Measurements from ENCODE around the gene NPY. TPM values are rescaled to one million over a fixed set of nuclear protein-coding genes. Genes with fewer than 3 reads are reported as not detected.

The NPY gene
- total and polyA plus RNA-seq, 8 donors = 0.37 to 58.7 (median 1.3) TPM; not detected in 1

- no peak for ATAC-seq
These were observed 50.0 kb downstream of the NPY start for GRCh38 chr7:24334012-24334411.

GRCh38 chr7:24334627-24335026 is 50.6 kb downstream of the NPY start:
- no peak for FAIRE-seq
- no peaks in the 10 kb centered on the region for H3K4me1 ChIP-seq
- TF ChIP-seq CTCF (IDR thresholded peaks at IDR 0.05) = no peak
- WGBS, 2 donors = 67 to 81% methylated on average over 3 of the region's 3 CpGs
- H3K4me3 ChIP-seq = no peak overlapping the region
- H3K9me3 ChIP-seq = no peaks in the 10 kb centered on the region
- no peak overlapping the region for H3K27ac ChIP-seq
- no peak for DNase-seq
- no peaks in the 10 kb centered on the region for H3K27me3 ChIP-seq
- H3K36me3 ChIP-seq = no peaks in the 10 kb centered on the region
- no peak for ATAC-seq
- intact Hi-C loops (cut with DNase I) = no loop called here

More at GRCh38 chr7:24334012-24334411, 50.0 kb downstream of the NPY start:
- Histone ChIP-seq H3K4me3 (no peak overlapping the region), H3K27me3 (no peaks in the 10 kb centered on the region), H3K4me1 (no peaks in the 10 kb centered on the region), H3K9me3 (no peaks in the 10 kb centered on the region), H3K27ac (no peak overlapping the region), H3K36me3 (no peaks in the 10 kb centered on the region)
- intact Hi-C loops (cut with DNase I) = no loop called here
- no peak for DNase-seq
- FAIRE-seq = no peak
- 34 to 45% methylated on average over 2 of the region's 2 CpGs for WGBS, 2 donors
- TF ChIP-seq CTCF (IDR thresholded peaks at IDR 0.05) = no peak

- no peaks in the 10 kb centered on the region for H3K36me3 ChIP-seq
- H3K4me1 ChIP-seq = no peaks in the 10 kb centered on the region
- H3K9me3 ChIP-seq = no peaks in the 10 kb centered on the region
- H3K27me3 ChIP-seq = no peaks in the 10 kb centered on the region
- intact Hi-C loops (cut with DNase I) = no loop called here
- no peak overlapping the region for H3K4me3 ChIP-seq
- ATAC-seq (no peak), DNase-seq (no peak), FAIRE-seq (no peak)
- no peak overlapping the region for H3K27ac ChIP-seq
- WGBS, 2 donors = 36 to 42% methylated on average over 8 of the region's 8 CpGs
- TF ChIP-seq CTCF (IDR thresholded peaks at IDR 0.05) = no peak
These were observed 52.5 kb downstream of the NPY start for GRCh38 chr7:24336461-24336860.

GRCh38 chr7:24337180-24337579 is 53.2 kb downstream of the NPY start:
- Histone ChIP-seq H3K4me1 (no peaks in the 10 kb centered on the region), H3K9me3 (no peaks in the 10 kb centered on the region), H3K27ac (no peak overlapping the region), H3K4me3 (no peak overlapping the region), H3K36me3 (no peaks in the 10 kb centered on the region), H3K27me3 (no peaks in the 10 kb centered on the region)
- no peak for TF ChIP-seq CTCF (IDR thresholded peaks at IDR 0.05)
- intact Hi-C loops (cut with DNase I) = no loop called here
- FAIRE-seq (no peak), ATAC-seq (no peak), DNase-seq (no peak)
- 35% methylated on average over 6 of the region's 6 CpGs for WGBS, 2 donors

- no peak for TF ChIP-seq CTCF (IDR thresholded peaks at IDR 0.05)
- Histone ChIP-seq H3K4me3 (no peak overlapping the region), H3K36me3 (no peaks in the 10 kb centered on the region), H3K9me3 (no peaks in the 10 kb centered on the region), H3K27me3 (no peaks in the 10 kb centered on the region), H3K4me1 (no peaks in the 10 kb centered on the region), H3K27ac (no peak overlapping the region)
- no peak for ATAC-seq
- DNase-seq = no peak
- WGBS, 2 donors = 61 to 69% methylated on average over 5 of the region's 5 CpGs
- intact Hi-C loops (cut with DNase I) = no loop called here
- FAIRE-seq = no peak
These were observed 55.6 kb downstream of the NPY start for GRCh38 chr7:24339575-24339974.
